ENCODE measurements around the gene ACKR1. TPM values are rescaled to one million over a fixed set of nuclear protein-coding genes. Genes with fewer than 3 reads are reported as not detected.

The ACKR1 gene
- total RNA-seq, 6 donors from 2014 or later: 2.1 to 133 (median 38.4) TPM

- WGBS, 2 donors: 68 to 76% methylated on average over 2 of the region's 2 CpGs
- TF ChIP-seq EP300 (IDR thresholded peaks at IDR 0.05): no peak
- no peak for TF ChIP-seq POLR2AphosphoS5 (IDR thresholded peaks at IDR 0.05)
- Histone ChIP-seq H3K27me3 (no peaks in the 10 kb centered on the region), H3K4me1 (peaks cover 0 to 14% (median 6%) of the 10 kb centered on the region in 4 donors), H3K4me3 (no peak overlapping the region), H3K36me3 (no peaks in the 10 kb centered on the region), H3K9me3 (no peaks in the 10 kb centered on the region), H3K27ac (no peak overlapping the region)
- ATAC-seq (ENCODE audit: low FRiP score in 2 of 2): no peak
- no peak for DNase-seq
Observed at GRCh38 chr1:159184201-159184600, 20.5 kb upstream of the ACKR1 start.

GRCh38 chr1:159185121-159185520, 19.6 kb upstream of the ACKR1 start:
- TF ChIP-seq POLR2A (IDR thresholded peaks at IDR 0.05) (no peak), POLR2AphosphoS5 (IDR thresholded peaks at IDR 0.05) (no peak), CTCF (IDR thresholded peaks at IDR 0.05) (no peak)
- Histone ChIP-seq H3K9me3 (no peaks in the 10 kb centered on the region), H3K27ac (no peak overlapping the region), H3K4me3 (no peak overlapping the region), H3K4me1 (peaks cover 0 to 14% (median 6%) of the 10 kb centered on the region in 4 donors), H3K36me3 (no peaks in the 10 kb centered on the region), H3K27me3 (no peaks in the 10 kb centered on the region)
- no peak for ATAC-seq (ENCODE audit: low FRiP score in 2 of 2)
- no peak for DNase-seq
- 83 to 85% methylated on average over 5 of the region's 5 CpGs for WGBS, 2 donors

- Histone ChIP-seq H3K27me3 (no peaks in the 10 kb centered on the region), H3K4me3 (no peak overlapping the region), H3K9me3 (no peaks in the 10 kb centered on the region), H3K27ac (no peak overlapping the region), H3K36me3 (no peaks in the 10 kb centered on the region), H3K4me1 (peaks cover 0 to 14% (median 6%) of the 10 kb centered on the region in 4 donors)
- 39 to 54% methylated on average over 3 of the region's 3 CpGs for WGBS, 2 donors
- TF ChIP-seq POLR2AphosphoS5 (IDR thresholded peaks at IDR 0.05) (no peak), CTCF (IDR thresholded peaks at IDR 0.05) (no peak), POLR2A (IDR thresholded peaks at IDR 0.05) (no peak), EP300 (IDR thresholded peaks at IDR 0.05) (no peak)
- no peak for ATAC-seq (ENCODE audit: low FRiP score in 2 of 2)
- DNase-seq: no peak
Observed at GRCh38 chr1:159187033-159187432, 17.6 kb upstream of the ACKR1 start.

- TF ChIP-seq EP300 (IDR thresholded peaks at IDR 0.05): no peak
- TF ChIP-seq POLR2AphosphoS5 (IDR thresholded peaks at IDR 0.05): peak in 1 of 2 donors; percentile 1
- ATAC-seq (ENCODE audit: low FRiP score in 2 of 2) (peak in 1 of 2 donors; percentile 66), DNase-seq (no peak)
- no peak overlapping the region for H3K27ac ChIP-seq
- H3K36me3 ChIP-seq: no peaks in the 10 kb centered on the region
- no peaks in the 10 kb centered on the region for H3K9me3 ChIP-seq
- no peaks in the 10 kb centered on the region for H3K27me3 ChIP-seq
- 28 to 40% methylated on average over 14 of the region's 14 CpGs for WGBS, 2 donors
- peak overlapping the region in 3 of 4 donors; percentile 24 to 41 (median 38) for H3K4me3 ChIP-seq
- peaks cover 0 to 14% (median 6%) of the 10 kb centered on the region in 4 donors for H3K4me1 ChIP-seq
Observed at GRCh38 chr1:159187647-159188374, 16.9 kb upstream of the ACKR1 start.

- H3K27ac ChIP-seq: no peak overlapping the region
- ATAC-seq (ENCODE audit: low FRiP score in 2 of 2) (peak; percentile 83 to 93), DNase-seq (peak; percentile 60 to 76)
- peaks cover 0 to 14% (median 6%) of the 10 kb centered on the region in 4 donors for H3K4me1 ChIP-seq
- TF ChIP-seq POLR2AphosphoS5 (IDR thresholded peaks at IDR 0.05): peak in 1 of 2 donors; percentile 11
- no peak for TF ChIP-seq POLR2A (IDR thresholded peaks at IDR 0.05)
- H3K36me3 ChIP-seq: no peaks in the 10 kb centered on the region
- H3K9me3 ChIP-seq: no peaks in the 10 kb centered on the region
- H3K4me3 ChIP-seq: peak overlapping the region in 3 of 4 donors; percentile 24 to 41 (median 38)
- WGBS, 2 donors: 0 to 2% methylated on average over 24 of the region's 24 CpGs
- no peaks in the 10 kb centered on the region for H3K27me3 ChIP-seq
Observed at GRCh38 chr1:159188375-159188788, 16.3 kb upstream of the ACKR1 start.

GRCh38 chr1:159190441-159190840, 14.2 kb upstream of the ACKR1 start:
- Histone ChIP-seq H3K27ac (no peak overlapping the region), H3K4me3 (no peak overlapping the region), H3K36me3 (no peaks in the 10 kb centered on the region), H3K9me3 (no peaks in the 10 kb centered on the region), H3K27me3 (no peaks in the 10 kb centered on the region), H3K4me1 (peaks cover 0 to 14% (median 6%) of the 10 kb centered on the region in 4 donors)
- TF ChIP-seq EP300 (IDR thresholded peaks at IDR 0.05): no peak
- TF ChIP-seq POLR2AphosphoS5 (IDR thresholded peaks at IDR 0.05): no peak
- no peak for TF ChIP-seq CTCF (IDR thresholded peaks at IDR 0.05)
- TF ChIP-seq POLR2A (IDR thresholded peaks at IDR 0.05): no peak
- WGBS, 2 donors: 83% methylated on average over 2 of the region's 2 CpGs
- ATAC-seq (ENCODE audit: low FRiP score in 2 of 2) (no peak), DNase-seq (no peak)

Measured in upper lobe of left lung (tissue), 6 donors.